DND-41 (cell line): ENCODE results near the gene MLX.

Experiments
- ATAC-seq: fragments of 200-7000 bp; cut with Tn5 transposase; 3 replicates; pipeline ENCODE4 v1.9.1; 2021; ENCODE audit warnings: low read depth; ENCODE audit not compliant: insufficient read depth
- DNase-seq: peaks from one replicate; pipeline ENCODE4 v3.0.0-alpha.2; 2020
- H2AFZ ChIP-seq: 2 replicates; pipeline ENCODE4 v1.6.0; 2012; ENCODE audit warnings: low read depth, low read length
- H3K27ac ChIP-seq: 2 replicates; pipeline ENCODE4 v1.5.1; 2012; ENCODE audit warnings: low read length, inconsistent platforms
- H3K27me3 ChIP-seq: fragments of 200-600 bp; sonication (generic); 2 replicates; pipeline ENCODE4 v1.6.0; 2012; ENCODE audit warnings: low read length, mild to moderate bottlenecking, inconsistent platforms; ENCODE audit not compliant: insufficient read depth, poor library complexity
- H3K36me3 ChIP-seq: 2 replicates; pipeline ENCODE4 v1.5.1; 2012; ENCODE audit warnings: low read length, inconsistent platforms; ENCODE audit not compliant: insufficient read depth
- H3K4me1 ChIP-seq: 2 replicates; pipeline ENCODE4 v1.5.1; 2012; ENCODE audit warnings: mild to moderate bottlenecking, low read length; ENCODE audit not compliant: insufficient read depth
- H3K4me2 ChIP-seq: 2 replicates; pipeline ENCODE4 v1.6.0; 2012; ENCODE audit warnings: mild to moderate bottlenecking, moderate library complexity, low read length, inconsistent platforms; ENCODE audit not compliant: insufficient read depth
- H3K4me3 ChIP-seq, 2 experiments: fragments of 200-600 bp in 1 of 2; shearing (Covaris generic) in 1 of 2; 2 replicates each; pipeline ENCODE4 v1.5.1; 2012 to 2016; ENCODE audit warnings: inconsistent platforms in 2 of 2, low read length in 2 of 2, mild to moderate bottlenecking in 2 of 2, low read depth in 1 of 2, moderate library complexity in 1 of 2
- H3K79me2 ChIP-seq: 2 replicates; pipeline ENCODE4 v1.6.0; 2012; ENCODE audit warnings: low read length, inconsistent platforms; ENCODE audit not compliant: insufficient read depth
- H3K9ac ChIP-seq: 2 replicates; pipeline ENCODE4 v1.6.0; 2012; ENCODE audit warnings: low read depth, mild to moderate bottlenecking, inconsistent platforms, low read length, moderate library complexity
- H3K9me3 ChIP-seq: 2 replicates; pipeline ENCODE4 v1.5.1; 2012; ENCODE audit warnings: low read length, moderate library complexity, mild to moderate bottlenecking, inconsistent platforms; ENCODE audit not compliant: insufficient read depth, severe bottlenecking
- H4K20me1 ChIP-seq: 2 replicates; pipeline ENCODE4 v1.6.0; 2012; ENCODE audit warnings: low read length; ENCODE audit not compliant: insufficient read depth
- EZH2 ChIP-seq: IDR thresholded peaks from 3 replicates; pipeline ENCODE4 v1.6.1; 2012; ENCODE audit warnings: borderline replicate concordance, low read depth, mild to moderate bottlenecking, moderate library complexity, low read length, inconsistent platforms; ENCODE audit not compliant: severe bottlenecking
- TF ChIP-seq, protein P1 (sequence below): IDR thresholded peaks from 2 replicates; pipeline ENCODE4 v1.5.1; 2012; ENCODE audit warnings: borderline replicate concordance, low read length, moderate library complexity, mild to moderate bottlenecking; ENCODE audit not compliant: poor library complexity, severe bottlenecking; ENCODE audit errors: extremely low read depth

MLX gene

DNA sequence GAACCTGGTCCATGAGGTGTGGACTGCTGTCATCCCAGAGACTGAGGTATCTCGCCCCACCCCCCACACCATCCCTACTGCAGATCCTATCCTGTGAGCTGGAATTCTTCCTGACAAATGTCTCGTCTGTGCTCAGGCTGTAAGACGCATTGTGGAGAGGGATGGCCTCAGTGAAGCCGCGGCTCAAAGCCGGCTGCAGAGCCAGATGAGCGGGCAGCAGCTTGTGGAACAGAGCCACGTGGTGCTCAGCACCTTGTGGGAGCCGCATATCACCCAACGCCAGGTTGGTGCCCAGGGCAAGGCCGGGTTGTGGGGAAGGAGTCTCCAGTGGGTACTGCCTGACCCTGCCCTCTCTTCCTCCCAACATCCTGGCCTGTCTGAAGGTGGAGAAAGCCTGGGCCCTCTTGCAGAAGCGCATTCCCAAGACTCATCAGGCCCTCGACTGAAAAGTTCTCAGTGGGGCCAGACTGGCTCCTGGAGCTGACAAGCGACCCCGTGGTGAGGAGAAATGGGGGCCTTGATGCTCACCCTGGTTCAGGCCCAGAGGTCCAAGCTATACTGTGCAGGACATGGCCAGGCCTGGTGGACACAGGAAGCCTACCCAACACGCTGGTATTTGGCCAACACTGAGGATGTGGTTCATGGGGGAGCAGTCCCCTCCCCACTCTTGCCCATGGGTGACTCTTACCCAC is 1.2 kb upstream of the MLX start:
- Histone ChIP-seq H3K9me3 (no peaks in the 10 kb centered on the region), H3K4me3 (peak overlapping the region in 1 of 2 experiments; percentile 74; a peak in 1 of 4 replicates), H3K27ac (peak overlapping the region; percentile 89), H3K79me2 (peaks cover 71% of the 10 kb centered on the region), H3K4me1 (peaks cover 78% of the 10 kb centered on the region), H3K27me3 (no peaks in the 10 kb centered on the region), H3K9ac (peak overlapping the region; percentile 82), H3K4me2 (peak overlapping the region; percentile 95), H2AFZ (no peak overlapping the region), H3K36me3 (peaks cover 76% of the 10 kb centered on the region), H4K20me1 (peaks cover 19% of the 10 kb centered on the region; the same call in 1 of the 2 replicates)
- DNase-seq (no peak), ATAC-seq (no peak)
- no peak for TF ChIP-seq EZH2
- TF ChIP-seq, protein P1, sequence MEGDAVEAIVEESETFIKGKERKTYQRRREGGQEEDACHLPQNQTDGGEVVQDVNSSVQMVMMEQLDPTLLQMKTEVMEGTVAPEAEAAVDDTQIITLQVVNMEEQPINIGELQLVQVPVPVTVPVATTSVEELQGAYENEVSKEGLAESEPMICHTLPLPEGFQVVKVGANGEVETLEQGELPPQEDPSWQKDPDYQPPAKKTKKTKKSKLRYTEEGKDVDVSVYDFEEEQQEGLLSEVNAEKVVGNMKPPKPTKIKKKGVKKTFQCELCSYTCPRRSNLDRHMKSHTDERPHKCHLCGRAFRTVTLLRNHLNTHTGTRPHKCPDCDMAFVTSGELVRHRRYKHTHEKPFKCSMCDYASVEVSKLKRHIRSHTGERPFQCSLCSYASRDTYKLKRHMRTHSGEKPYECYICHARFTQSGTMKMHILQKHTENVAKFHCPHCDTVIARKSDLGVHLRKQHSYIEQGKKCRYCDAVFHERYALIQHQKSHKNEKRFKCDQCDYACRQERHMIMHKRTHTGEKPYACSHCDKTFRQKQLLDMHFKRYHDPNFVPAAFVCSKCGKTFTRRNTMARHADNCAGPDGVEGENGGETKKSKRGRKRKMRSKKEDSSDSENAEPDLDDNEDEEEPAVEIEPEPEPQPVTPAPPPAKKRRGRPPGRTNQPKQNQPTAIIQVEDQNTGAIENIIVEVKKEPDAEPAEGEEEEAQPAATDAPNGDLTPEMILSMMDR, result no peak

GRCh38 chr17:42566215-42566882 is 551 bp upstream of the MLX start:
- Histone ChIP-seq H3K4me2 (peak overlapping the region; percentile 95), H3K27ac (peak overlapping the region; percentile 89), H3K4me3 (peak overlapping the region; percentile 63 to 74; a peak in 3 of 4 replicates), H3K9me3 (no peaks in the 10 kb centered on the region), H3K36me3 (peaks cover 82% of the 10 kb centered on the region), H4K20me1 (peaks cover 19% of the 10 kb centered on the region; the same call in 1 of the 2 replicates), H3K27me3 (no peaks in the 10 kb centered on the region), H2AFZ (peak overlapping the region; percentile 84), H3K79me2 (peaks cover 75% of the 10 kb centered on the region), H3K9ac (peak overlapping the region; percentile 82), H3K4me1 (peaks cover 75% of the 10 kb centered on the region)
- TF ChIP-seq, protein P1, result no peak
- no peak for TF ChIP-seq EZH2
- DNase-seq (no peak), ATAC-seq (peak; percentile 1; the same call in 1 of the 3 replicates)

- H3K79me2 ChIP-seq, result peaks cover 74% of the 10 kb centered on the region
- ATAC-seq (no peak), DNase-seq (no peak)
- H3K4me3 ChIP-seq, result peak overlapping the region in 1 of 2 experiments; percentile 36; a peak in 1 of 4 replicates
- peaks cover 22% of the 10 kb centered on the region; the same call in 1 of the 2 replicates for H4K20me1 ChIP-seq
- no peak overlapping the region for H2AFZ ChIP-seq
- H3K9ac ChIP-seq, result peak overlapping the region; percentile 17; the same call in 1 of the 2 replicates
- peaks cover 92% of the 10 kb centered on the region for H3K36me3 ChIP-seq
- H3K27me3 ChIP-seq, result no peaks in the 10 kb centered on the region
- TF ChIP-seq, protein P1, result no peak
- H3K27ac ChIP-seq, result 0 out of 2 replicates have a peak overlapping the region, but pooled peaks have one; percentile 26
- peak overlapping the region; percentile 95 for H3K4me2 ChIP-seq
- H3K4me1 ChIP-seq, result peaks cover 66% of the 10 kb centered on the region
- H3K9me3 ChIP-seq, result no peaks in the 10 kb centered on the region
Observed at GRCh38 chr17:42568341-42569111, 1.6 kb downstream of the MLX start.
